Esophagus squamous epithelium (tissue), 5 donors: Measurements from ENCODE around the gene CTSE. TPM values are rescaled to one million over a fixed set of nuclear protein-coding genes. Genes with fewer than 3 reads are reported as not detected.

Experiments used
- DNase-seq: peaks from one replicate; lab custom pipeline; 2025; lab: John Stamatoyannopoulos, UW
- H3K27ac ChIP-seq, 4 donors: fragments of 200-600 bp; sonication (generic); one replicate each; pipeline ENCODE4 v1.5.1; 2016 to 2019; ENCODE audit warnings: mild to moderate bottlenecking in 1 of 4
- H3K27me3 ChIP-seq, 4 donors: fragments of 200-600 bp; sonication (generic); 1 replicate in 3 of 4; 2 replicates in 1 of 4; pipeline versions ENCODE4 v1.5.1 to v1.6.0; 2017 to 2021; ENCODE audit warnings: antibody characterized with exemption in 1 of 4
- H3K36me3 ChIP-seq, 3 donors: fragments of 200-600 bp; sonication (generic); one replicate each; pipeline ENCODE4 v1.5.1; 2016 to 2019
- H3K4me1 ChIP-seq, 3 donors: fragments of 200-600 bp; sonication (generic); one replicate each; pipeline ENCODE4 v1.5.1; 2017 to 2019
- H3K4me3 ChIP-seq, 4 donors: fragments of 200-600 bp; sonication (generic); 1 replicate in 3 of 4; 2 replicates in 1 of 4; pipeline ENCODE4 v1.5.1; 2016 to 2019; ENCODE audit warnings: mild to moderate bottlenecking in 2 of 4, moderate library complexity in 1 of 4
- H3K9me3 ChIP-seq, 3 donors: fragments of 200-600 bp; sonication (generic); one replicate each; pipeline ENCODE4 v1.5.1; 2016 to 2019
- CTCF ChIP-seq, 6 experiments: fragments of 450-650 bp in 4 of 6; fragments of 200-600 bp in 2 of 6; sonication (generic) in 2 of 6; IDR thresholded peaks; one replicate each; pipeline ENCODE4 v1.5.1; 2016 to 2019; ENCODE audit warnings: antibody characterized with exemption in 6 of 6, mild to moderate bottlenecking in 4 of 6, moderate library complexity in 4 of 6
- POLR2A ChIP-seq, 4 donors: fragments of 450-650 bp; IDR thresholded peaks; one replicate each; pipeline ENCODE4 v1.6.1; 2017; ENCODE audit warnings: antibody characterized with exemption in 4 of 4, mild to moderate bottlenecking in 4 of 4, moderate library complexity in 3 of 4
- WGBS, 2 donors: methylation state at CpG; one replicate each; pipeline ENCODE4 v1.1.5; 2018; 5-methylcytosine and 5-hydroxymethylcytosine counted together
- intact Hi-C: fragments of 100-400 bp; cut with DNase I; formaldehyde crosslinking; loops from one replicate; pipeline ENCODE4 v1.15.0; 2022
- total RNA-seq, 4 donors: library from RNA; depleted of rRNA; stranded (reverse); fragments of >200 nt; gene quantifications; one replicate each; pipeline ENCODE4 v1.1.0, GENCODE V29; 2016
- donor health status: DM: yes; HTN: yes; CAD: no.

Gene CTSE
- total RNA-seq, 4 donors from 2014 or later = 0.32 to 0.48 (median 0.38) TPM; not detected in 1

- DNase-seq = no peak
- no peaks in the 10 kb centered on the region for H3K9me3 ChIP-seq
- peaks cover 0 to 39% (median 9%) of the 10 kb centered on the region in 3 donors for H3K4me1 ChIP-seq
- no peak overlapping the region for H3K27ac ChIP-seq
- 85% methylated on average over 5 of the region's 5 CpGs for WGBS, 2 donors
- intact Hi-C loops = no loop called here
- H3K4me3 ChIP-seq = no peak overlapping the region
- H3K36me3 ChIP-seq = peaks cover 0 to 77% (median 0%) of the 10 kb centered on the region in 3 donors
- TF ChIP-seq POLR2A (IDR thresholded peaks at IDR 0.05) (no peak), CTCF (IDR thresholded peaks at IDR 0.05) (no peak)
- no peaks in the 10 kb centered on the region for H3K27me3 ChIP-seq
Measured at GRCh38 chr1:205989786-205990185, 33.9 kb downstream of the CTSE start.

DNA sequence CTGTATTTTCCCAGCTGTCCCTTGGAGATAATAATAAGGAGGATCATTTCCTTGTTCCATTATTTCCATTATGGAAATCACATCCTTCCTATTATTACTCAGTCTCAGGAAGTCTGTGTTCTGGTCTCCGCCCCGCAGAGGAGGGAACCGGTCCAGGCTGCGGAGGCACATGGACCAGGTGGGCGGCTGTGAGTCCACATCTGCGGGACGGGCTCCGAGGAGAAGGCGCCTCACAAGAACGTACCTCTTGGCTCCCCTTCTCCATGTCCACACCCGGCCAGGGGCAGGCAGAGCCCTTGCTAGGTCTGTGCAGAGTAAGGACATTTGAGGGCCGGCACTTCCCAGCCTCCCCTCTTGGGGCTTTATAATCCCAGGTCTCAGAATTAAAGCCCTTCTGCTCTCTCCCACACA lies 35.1 kb downstream of the CTSE start:
- WGBS, 2 donors = 37 to 50% methylated on average over 7 to 12 of the region's 12 CpGs
- intact Hi-C loops = no loop called here
- Histone ChIP-seq H3K4me3 (no peak overlapping the region), H3K4me1 (peaks cover 9 to 51% (median 15%) of the 10 kb centered on the region in 3 donors), H3K27ac (peak overlapping the region in 1 of 4 donors; percentile 17), H3K27me3 (no peaks in the 10 kb centered on the region), H3K36me3 (peaks cover 0 to 69% (median 0%) of the 10 kb centered on the region in 3 donors), H3K9me3 (no peaks in the 10 kb centered on the region)
- TF ChIP-seq CTCF (IDR thresholded peaks at IDR 0.05) = no peak
- TF ChIP-seq POLR2A (IDR thresholded peaks at IDR 0.05) = no peak
- DNase-seq = no peak

DNA sequence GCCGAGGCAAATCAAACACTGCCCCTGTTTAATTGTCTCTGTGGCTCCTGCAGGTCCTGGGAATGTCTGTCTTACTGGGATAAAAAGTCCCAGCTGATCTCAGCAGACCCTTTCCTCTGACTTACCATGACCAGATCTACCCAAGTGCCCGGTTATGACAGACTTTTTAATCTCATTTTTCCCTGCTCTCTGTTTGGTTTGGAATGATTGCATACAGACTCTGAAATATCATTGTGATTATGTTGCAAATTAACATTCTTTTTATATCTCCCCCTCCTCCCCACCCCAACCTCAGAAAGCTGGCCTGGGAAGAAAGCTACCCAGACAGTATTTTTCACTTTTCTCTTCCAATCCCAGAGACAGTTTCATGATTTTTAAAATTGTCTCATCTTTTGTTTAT lies 36.8 kb downstream of the CTSE start:
- intact Hi-C loops = no loop called here
- no peak for DNase-seq
- peak overlapping the region in 3 of 4 donors; percentile 20 to 63 (median 22) for H3K27ac ChIP-seq
- H3K4me3 ChIP-seq = no peak overlapping the region
- peaks cover 0 to 68% (median 3%) of the 10 kb centered on the region in 3 donors for H3K36me3 ChIP-seq
- H3K4me1 ChIP-seq = peaks cover 12 to 64% (median 15%) of the 10 kb centered on the region in 3 donors
- H3K27me3 ChIP-seq = no peaks in the 10 kb centered on the region
- no peak for TF ChIP-seq POLR2A (IDR thresholded peaks at IDR 0.05)
- TF ChIP-seq CTCF (IDR thresholded peaks at IDR 0.05) = no peak
- H3K9me3 ChIP-seq = no peaks in the 10 kb centered on the region
- WGBS, 2 donors = 43 to 52% methylated on average over 2 of the region's 2 CpGs

DNA sequence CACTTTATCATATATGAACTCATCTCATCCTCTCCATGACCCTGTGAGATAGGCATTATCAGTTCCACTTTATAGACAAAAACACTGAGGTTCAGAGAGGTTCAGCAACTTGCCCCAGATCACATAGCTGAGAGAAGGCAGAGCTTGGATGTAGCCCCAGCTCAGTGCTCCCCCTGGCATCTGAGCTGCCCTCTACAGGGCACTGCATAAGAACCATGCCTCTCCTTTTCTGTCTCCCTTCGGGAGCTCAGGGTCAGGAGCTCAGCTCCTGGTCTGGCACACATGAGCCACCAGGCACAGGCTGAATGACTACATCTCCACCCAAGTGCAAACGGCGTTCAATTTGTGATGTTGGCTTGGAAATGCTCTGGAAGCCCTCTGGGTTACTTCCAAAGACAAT lies 37.4 kb downstream of the CTSE start:
- Histone ChIP-seq H3K36me3 (peaks cover 0 to 64% (median 3%) of the 10 kb centered on the region in 3 donors), H3K27me3 (no peaks in the 10 kb centered on the region), H3K4me1 (peaks cover 12 to 64% (median 15%) of the 10 kb centered on the region in 3 donors), H3K4me3 (no peak overlapping the region), H3K9me3 (no peaks in the 10 kb centered on the region), H3K27ac (peak overlapping the region in 3 of 4 donors; percentile 20 to 63 (median 35))
- intact Hi-C loops = no loop called here
- TF ChIP-seq POLR2A (IDR thresholded peaks at IDR 0.05) (no peak), CTCF (IDR thresholded peaks at IDR 0.05) (no peak)
- 38 to 76% methylated on average over 3 of the region's 3 CpGs for WGBS, 2 donors
- no peak for DNase-seq

DNA sequence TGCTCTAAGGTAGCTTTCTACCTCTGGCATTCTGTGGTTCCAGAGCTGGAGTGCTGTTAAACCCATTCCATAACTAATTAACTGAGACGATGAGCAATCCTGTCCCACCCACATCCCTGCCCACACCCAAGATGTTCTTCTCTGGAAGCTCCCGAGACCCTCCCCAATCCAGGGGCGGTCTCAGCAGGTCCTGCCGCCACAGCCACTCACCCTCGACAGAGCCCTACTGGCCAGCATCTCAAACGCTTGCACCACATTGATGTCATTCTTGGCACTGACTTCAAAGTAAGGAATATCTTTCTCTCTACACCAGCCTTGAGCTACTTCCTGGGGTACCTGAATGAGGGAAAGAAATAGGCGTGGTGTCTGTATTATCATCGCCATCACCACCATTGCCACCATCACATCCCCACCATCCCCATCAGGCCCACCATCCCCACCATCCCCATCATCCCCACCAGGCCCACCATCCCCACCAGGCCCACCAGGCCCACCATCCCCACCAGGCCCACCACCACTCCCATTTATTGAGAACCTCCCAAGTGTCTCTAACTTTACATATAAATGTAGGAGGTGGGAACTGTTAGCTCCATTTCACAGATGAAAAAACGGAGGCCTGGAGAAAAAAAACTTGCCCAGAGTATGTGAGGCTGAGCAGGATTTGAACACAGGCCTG lies 38.2 kb downstream of the CTSE start:
- Histone ChIP-seq H3K27me3 (no peaks in the 10 kb centered on the region), H3K36me3 (peaks cover 0 to 63% (median 3%) of the 10 kb centered on the region in 3 donors), H3K27ac (peak overlapping the region in 3 of 4 donors; percentile 35 to 68 (median 63)), H3K9me3 (no peaks in the 10 kb centered on the region), H3K4me3 (no peak overlapping the region), H3K4me1 (peaks cover 12 to 64% (median 15%) of the 10 kb centered on the region in 3 donors)
- DNase-seq = no peak
- intact Hi-C loops = no loop called here
- WGBS, 2 donors = 52 to 58% methylated on average over 5 to 9 of the region's 9 CpGs
- TF ChIP-seq POLR2A (IDR thresholded peaks at IDR 0.05) (no peak), CTCF (IDR thresholded peaks at IDR 0.05) (no peak)
